Panc1 (cell line): ENCODE measurements around the gene ANKEF1. TPM values are rescaled to one million over a fixed set of nuclear protein-coding genes. Genes with fewer than 3 reads are reported as not detected.

ENCODE experiments used
- ATAC-seq: fragments of 200-7000 bp; cut with Tn5 transposase; 2 replicates; pipeline ENCODE4 v1.9.1; 2020; ENCODE audit warnings: mild to moderate bottlenecking, moderate library complexity
- BruUV-seq: library from RNA; stranded (reverse); fragments of 400-500 nt; replicated peaks from 2 replicates; lab custom pipeline; 2021; lab: Mats Ljungman, UMichigan
- CTCF ChIA-PET: fragments of 300-600 bp; sonication (Branson Sonifier 250); formaldehyde crosslinking; loops from one replicate; lab custom pipeline; 2022; ENCODE audit warnings: antibody characterized with exemption; lab: Charles Lee
- POLR2A ChIA-PET: fragments of 300-600 bp; sonication (Branson Sonifier 250); formaldehyde crosslinking; loops from one replicate; lab custom pipeline; 2022; ENCODE audit warnings: antibody characterized with exemption; lab: Charles Lee
- DNase-seq: peaks from one replicate; pipeline ENCODE4 v3.0.0-alpha.2; 2010; ENCODE audit warnings: low read depth, low spot score
- H3K27ac ChIP-seq: 2 replicates; pipeline ENCODE4 v1.5.1; 2011; ENCODE audit warnings: mild to moderate bottlenecking, low read length, inconsistent platforms
- H3K27me3 ChIP-seq: fragments of 200-500 bp; sonication (Bioruptor generic); 2 replicates; pipeline ENCODE4 v1.6.0; 2014; ENCODE audit warnings: low read length, inconsistent platforms; ENCODE audit not compliant: control insufficient read depth, insufficient read depth
- H3K36me3 ChIP-seq: fragments of 200-500 bp; sonication (Bioruptor generic); 2 replicates; pipeline ENCODE4 v1.5.1; 2014; ENCODE audit warnings: inconsistent platforms, mild to moderate bottlenecking, low read length, moderate library complexity; ENCODE audit not compliant: control insufficient read depth, insufficient read depth
- H3K4me1 ChIP-seq: 2 replicates; pipeline ENCODE4 v1.5.1; 2011; ENCODE audit warnings: inconsistent platforms, mild to moderate bottlenecking, low read length, moderate library complexity; ENCODE audit not compliant: control insufficient read depth, insufficient read depth
- H3K4me3 ChIP-seq, 2 experiments: 2 replicates each; pipeline ENCODE4 v1.5.1; 2011 to 2012; ENCODE audit warnings: low read depth in 2 of 2, low read length in 2 of 2, mild to moderate bottlenecking in 2 of 2, inconsistent platforms in 1 of 2, moderate library complexity in 1 of 2
- H3K9me3 ChIP-seq: fragments of 200-500 bp; sonication (Bioruptor generic); 2 replicates; pipeline ENCODE4 v1.5.1; 2014; ENCODE audit warnings: low read depth, mild to moderate bottlenecking, inconsistent platforms, low read length, moderate library complexity; ENCODE audit not compliant: control insufficient read depth, insufficient read depth
- POLR2AphosphoS5 ChIP-seq: IDR thresholded peaks from 2 replicates; pipeline ENCODE4 v1.6.1; 2012; ENCODE audit warnings: mild to moderate bottlenecking, low read depth, low read length, moderate library complexity
- REST ChIP-seq, 2 experiments: IDR thresholded peaks; 2 replicates each; pipeline ENCODE4 v1.6.1; 2011 to 2012; ENCODE audit warnings: low read depth in 2 of 2, control low read depth in 1 of 2, low read length in 1 of 2, mild to moderate bottlenecking in 1 of 2, moderate library complexity in 1 of 2; ENCODE audit not compliant: insufficient read depth in 1 of 2
- SIN3A ChIP-seq: IDR thresholded peaks from 2 replicates; pipeline ENCODE4 v1.6.1; 2012; ENCODE audit warnings: low read depth, mild to moderate bottlenecking, low read length, moderate library complexity, borderline replicate concordance; ENCODE audit not compliant: insufficient read depth
- TCF7L2 ChIP-seq: IDR thresholded peaks from 2 replicates; pipeline ENCODE4 v1.6.1; 2011; ENCODE audit warnings: mild to moderate bottlenecking, low read depth, low read length, inconsistent platforms
- in situ Hi-C: cut with HindIII; loops from 2 replicates; pipeline ENCODE4 v1.10.0; 2016; ENCODE audit warnings: low sequenced_read_pairs, low pct_unique_long_range_greater_than_20kb
- intact Hi-C: fragments of 100-400 bp; cut with micrococcal nuclease; formaldehyde crosslinking; loops from one replicate; pipeline ENCODE4 v1.10.0; 2022; ENCODE audit not compliant: unreplicated experiment
- total RNA-seq: library from RNA; stranded (reverse); gene quantifications from one replicate; pipeline ENCODE4 v1.2.1, GENCODE V29; 2021; ENCODE audit not compliant: unreplicated experiment
- TF ChIP-seq, protein P1 (sequence below): fragments of 450-650 bp; IDR thresholded peaks from 2 replicates; pipeline ENCODE4 v1.5.1; 2017; ENCODE audit warnings: mild to moderate bottlenecking

The ANKEF1 gene
- total RNA-seq, 1 experiment from 2014 or later: 6.3 TPM

GRCh38 chr20:10061641-10062040 lies 26.9 kb downstream of the ANKEF1 start:
- CTCF ChIA-PET: no interaction called here
- Histone ChIP-seq H3K4me3 (no peak overlapping the region), H3K36me3 (no peaks in the 10 kb centered on the region), H3K27me3 (no peaks in the 10 kb centered on the region), H3K27ac (no peak overlapping the region), H3K4me1 (no peaks in the 10 kb centered on the region), H3K9me3 (no peaks in the 10 kb centered on the region)
- no peak for ATAC-seq
- in situ Hi-C loops: no loop called here
- POLR2A ChIA-PET: no interaction called here
- no peak for DNase-seq
- TF ChIP-seq POLR2AphosphoS5 (no peak), TCF7L2 (no peak), REST (IDR thresholded peaks at IDR 0.05; ENCODE audit: insufficient read depth in 1 of 2, low read depth in 2 of 2, low read length in 1 of 2) (no peak), SIN3A (no peak)
- TF ChIP-seq, protein P1, sequence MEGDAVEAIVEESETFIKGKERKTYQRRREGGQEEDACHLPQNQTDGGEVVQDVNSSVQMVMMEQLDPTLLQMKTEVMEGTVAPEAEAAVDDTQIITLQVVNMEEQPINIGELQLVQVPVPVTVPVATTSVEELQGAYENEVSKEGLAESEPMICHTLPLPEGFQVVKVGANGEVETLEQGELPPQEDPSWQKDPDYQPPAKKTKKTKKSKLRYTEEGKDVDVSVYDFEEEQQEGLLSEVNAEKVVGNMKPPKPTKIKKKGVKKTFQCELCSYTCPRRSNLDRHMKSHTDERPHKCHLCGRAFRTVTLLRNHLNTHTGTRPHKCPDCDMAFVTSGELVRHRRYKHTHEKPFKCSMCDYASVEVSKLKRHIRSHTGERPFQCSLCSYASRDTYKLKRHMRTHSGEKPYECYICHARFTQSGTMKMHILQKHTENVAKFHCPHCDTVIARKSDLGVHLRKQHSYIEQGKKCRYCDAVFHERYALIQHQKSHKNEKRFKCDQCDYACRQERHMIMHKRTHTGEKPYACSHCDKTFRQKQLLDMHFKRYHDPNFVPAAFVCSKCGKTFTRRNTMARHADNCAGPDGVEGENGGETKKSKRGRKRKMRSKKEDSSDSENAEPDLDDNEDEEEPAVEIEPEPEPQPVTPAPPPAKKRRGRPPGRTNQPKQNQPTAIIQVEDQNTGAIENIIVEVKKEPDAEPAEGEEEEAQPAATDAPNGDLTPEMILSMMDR: no peak
- no TSS peak for BruUV-seq
- intact Hi-C loops: no loop called here

DNA sequence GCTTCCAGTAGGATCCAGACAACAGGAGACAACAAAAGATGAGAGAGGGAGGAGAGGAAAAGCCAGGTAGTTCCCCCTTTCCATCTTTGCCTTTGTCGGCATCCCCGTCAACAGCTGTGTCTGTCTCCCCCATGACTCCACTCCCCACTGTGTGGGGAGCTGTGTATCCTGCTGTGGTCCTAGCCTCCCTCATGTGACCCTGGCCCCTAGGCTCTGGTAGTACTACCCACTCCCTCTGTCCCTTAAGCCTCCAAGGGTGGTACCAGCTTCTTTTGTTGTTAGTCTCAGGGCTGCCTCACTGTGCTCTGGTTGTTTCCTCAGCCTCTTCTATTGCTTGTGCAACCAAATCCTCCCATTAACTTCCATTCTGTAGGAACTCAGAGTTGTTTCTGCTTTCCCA lies 28.7 kb downstream of the ANKEF1 start:
- CTCF ChIA-PET: no interaction called here
- no peak overlapping the region for H3K27ac ChIP-seq
- H3K9me3 ChIP-seq: no peaks in the 10 kb centered on the region
- no TSS peak for BruUV-seq
- no peak overlapping the region for H3K4me3 ChIP-seq
- POLR2A ChIA-PET: no interaction called here
- DNase-seq: no peak
- no peaks in the 10 kb centered on the region for H3K4me1 ChIP-seq
- no peak for ATAC-seq
- H3K27me3 ChIP-seq: no peaks in the 10 kb centered on the region
- TF ChIP-seq REST (IDR thresholded peaks at IDR 0.05; ENCODE audit: insufficient read depth in 1 of 2, low read depth in 2 of 2, low read length in 1 of 2) (no peak), POLR2AphosphoS5 (no peak), SIN3A (no peak), TCF7L2 (no peak)
- TF ChIP-seq, protein P1: no peak
- intact Hi-C loops: no loop called here
- in situ Hi-C loops: no loop called here
- no peaks in the 10 kb centered on the region for H3K36me3 ChIP-seq
